ENCODE results near the gene C8G. TPM values are rescaled to one million over a fixed set of nuclear protein-coding genes. Genes with fewer than 3 reads are reported as not detected.
A peak's percentile ranks its signal among the peaks of the same experiment; 100 is the strongest.

C8G gene
- total and polyA plus RNA-seq, 3 experiments from 2014 or later = 0.96 TPM; not detected in 2

DNA sequence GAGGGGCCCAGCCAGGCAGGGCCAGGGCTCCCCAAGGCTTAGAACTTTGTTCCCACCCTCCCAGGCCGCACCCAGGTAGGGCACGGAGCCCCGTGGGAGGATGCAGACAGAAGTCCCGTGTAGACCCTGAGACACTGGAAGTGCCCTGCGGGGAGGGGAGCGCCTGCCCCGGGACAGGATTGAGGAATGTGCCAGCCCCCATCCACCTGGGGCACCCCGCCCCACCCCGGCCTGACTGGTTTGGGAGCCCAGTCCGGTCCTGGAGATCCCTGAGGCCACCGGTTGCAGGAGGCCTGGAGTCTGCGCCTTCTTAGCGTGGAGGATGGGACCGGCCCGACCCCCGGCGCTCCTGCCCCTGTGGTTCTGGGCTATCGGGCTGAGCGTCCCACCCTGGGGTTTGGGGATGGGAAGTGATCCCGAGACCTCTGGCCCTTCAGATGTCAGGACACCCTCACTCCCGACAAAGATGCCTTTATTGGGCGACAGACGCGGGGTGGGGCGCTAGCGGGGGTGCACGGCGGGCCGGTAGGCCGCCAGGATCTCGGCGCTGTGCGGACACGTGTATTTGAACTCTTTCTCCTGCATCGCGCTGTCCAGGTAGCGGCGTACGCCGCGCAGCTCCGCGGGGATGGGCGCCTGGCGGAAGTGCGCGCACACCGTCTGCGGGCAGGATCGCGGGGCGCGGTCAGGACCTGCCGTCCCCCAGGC, 49.3 kb downstream of the C8G start:
- POLR2A ChIA-PET = interaction anchor here (0.7 kb wide), 1 partner anchor 12 kb away, joined by 3 read pairs; no protein-coding TSS in a partner anchor
- Histone ChIP-seq H3K27ac (ENCODE audit: low read depth, low read length) (no peak overlapping the region), H3K36me3 (ENCODE audit: insufficient read depth, low read length) (no peaks in the 10 kb centered on the region), H3K4me1 (ENCODE audit: insufficient read depth, low read length) (peaks cover 48% of the 10 kb centered on the region), H3K4me3 (ENCODE audit: low read length) (no peak overlapping the region), H3K27me3 (ENCODE audit: insufficient read depth, low read length, poor library complexity, severe bottlenecking) (no peaks in the 10 kb centered on the region), H3K9me3 (ENCODE audit: low read length) (no peaks in the 10 kb centered on the region)
- no peak for DNase-seq
- Mint-ChIP-seq H3K27me3 (no peaks in the 10 kb centered on the region), H3K9me3 (no peaks in the 10 kb centered on the region), H3K4me1 (peaks cover 36 to 68% (median 39%) of the 10 kb centered on the region in 3 donors), H3K4me3 (peak overlapping the region in 6 of 7 donors; percentile 8 to 95 (median 88)), H3K27ac (peak overlapping the region in 7 of 8 donors; percentile 41 to 98 (median 96)), H3K36me3 (peaks cover 0 to 17% (median 0%) of the 10 kb centered on the region in 3 donors)
- CTCF ChIA-PET = interaction anchor here (2.8 to 6.7 kb wide), 3 partner anchors 8 to 41 kb away, joined by 18 to 72 read pairs (median 20); partner anchors contain the start of genes ABCA2 and FUT7

GRCh38 chr9:136994888-136995230, 49.8 kb downstream of the C8G start:
- Mint-ChIP-seq H3K27ac (peak overlapping the region in 2 of 8 donors; percentile 39 to 47), H3K4me1 (peaks cover 38 to 70% (median 39%) of the 10 kb centered on the region in 3 donors), H3K4me3 (peak overlapping the region in 1 of 7 donors; percentile 56), H3K9me3 (no peaks in the 10 kb centered on the region), H3K27me3 (no peaks in the 10 kb centered on the region), H3K36me3 (peaks cover 0 to 17% (median 0%) of the 10 kb centered on the region in 3 donors)
- DNase-seq = no peak
- H3K27ac ChIP-seq (ENCODE audit: low read depth, low read length) = no peak overlapping the region
- no peaks in the 10 kb centered on the region for H3K27me3 ChIP-seq (ENCODE audit: insufficient read depth, low read length, poor library complexity, severe bottlenecking)
- H3K4me3 ChIP-seq (ENCODE audit: low read length) = no peak overlapping the region
- POLR2A ChIA-PET = no interaction called here
- no peaks in the 10 kb centered on the region for H3K36me3 ChIP-seq (ENCODE audit: insufficient read depth, low read length)
- CTCF ChIA-PET = interaction anchor here (2.2 to 6.7 kb wide), 5 partner anchors 34 to 152 kb away, joined by 9 to 72 read pairs (median 12); partner anchors contain the start of genes ABCA2, AJM1, C8G and FBXW5
- H3K9me3 ChIP-seq (ENCODE audit: low read length) = no peaks in the 10 kb centered on the region
- peaks cover 50% of the 10 kb centered on the region for H3K4me1 ChIP-seq (ENCODE audit: insufficient read depth, low read length)

DNA sequence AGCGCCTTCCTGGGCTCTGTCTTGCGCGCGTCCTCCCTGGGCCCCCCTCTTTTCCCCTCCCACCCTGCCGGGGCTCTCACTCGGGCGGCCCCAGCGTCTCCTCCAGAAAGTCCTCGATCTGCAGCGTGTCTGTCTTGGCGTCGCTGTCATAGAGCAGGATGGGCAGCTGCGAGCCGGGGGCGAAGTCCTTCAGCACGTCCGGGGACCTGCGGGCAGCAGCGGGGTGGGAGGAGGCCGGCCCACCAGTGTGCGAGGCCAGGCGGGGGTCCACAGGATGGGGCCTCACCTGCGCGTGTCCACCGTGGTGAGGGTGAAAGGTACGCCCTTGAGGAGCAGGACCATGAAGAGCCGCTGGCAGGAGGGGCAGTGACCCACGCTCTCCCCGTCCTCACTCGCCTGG, 50.3 kb downstream of the C8G start:
- H3K27me3 ChIP-seq (ENCODE audit: insufficient read depth, low read length, poor library complexity, severe bottlenecking) = no peaks in the 10 kb centered on the region
- no peaks in the 10 kb centered on the region for H3K9me3 ChIP-seq (ENCODE audit: low read length)
- H3K27ac ChIP-seq (ENCODE audit: low read depth, low read length) = no peak overlapping the region
- Mint-ChIP-seq H3K9me3 (no peaks in the 10 kb centered on the region), H3K27me3 (no peaks in the 10 kb centered on the region), H3K27ac (peak overlapping the region in 4 of 8 donors; percentile 10 to 86 (median 39)), H3K4me1 (peaks cover 43 to 75% (median 44%) of the 10 kb centered on the region in 3 donors), H3K4me3 (peak overlapping the region in 1 of 7 donors; percentile 56), H3K36me3 (peaks cover 0 to 17% (median 0%) of the 10 kb centered on the region in 3 donors)
- peaks cover 55% of the 10 kb centered on the region for H3K4me1 ChIP-seq (ENCODE audit: insufficient read depth, low read length)
- H3K36me3 ChIP-seq (ENCODE audit: insufficient read depth, low read length) = no peaks in the 10 kb centered on the region
- POLR2A ChIA-PET = interaction anchor here (1.2 to 1.6 kb wide), 3 partner anchors 17 to 32 kb away, joined by 3 to 11 read pairs (median 6); no protein-coding TSS in a partner anchor
- DNase-seq = no peak
- CTCF ChIA-PET = interaction anchor here (1.3 to 6.7 kb wide), 6 partner anchors 10 to 153 kb away, joined by 4 to 72 read pairs (median 12); partner anchors contain the start of genes ABCA2, AJM1, C8G and FBXW5
- H3K4me3 ChIP-seq (ENCODE audit: low read length) = no peak overlapping the region

GRCh38 chr9:136995772-136996311, 50.8 kb downstream of the C8G start:
- H3K4me3 Mint-ChIP-seq = peak overlapping the region; percentile 77 to 89 (median 85)
- H3K9me3 ChIP-seq (ENCODE audit: low read length) = no peaks in the 10 kb centered on the region
- no peaks in the 10 kb centered on the region for H3K27me3 Mint-ChIP-seq
- DNase-seq = no peak
- H3K36me3 Mint-ChIP-seq = peaks cover 0 to 17% (median 0%) of the 10 kb centered on the region in 3 donors
- H3K4me1 Mint-ChIP-seq = peaks cover 44 to 76% (median 44%) of the 10 kb centered on the region in 3 donors
- POLR2A ChIA-PET = interaction anchor here (0.5 to 1.6 kb wide), 8 partner anchors 10 to 67 kb away, joined by 3 to 11 read pairs (median 3); partner anchors contain the start of genes C8G and FBXW5
- H3K27ac ChIP-seq (ENCODE audit: low read depth, low read length) = peak overlapping the region; percentile 62
- no peaks in the 10 kb centered on the region for H3K36me3 ChIP-seq (ENCODE audit: insufficient read depth, low read length)
- peaks cover 58% of the 10 kb centered on the region for H3K4me1 ChIP-seq (ENCODE audit: insufficient read depth, low read length)
- no peaks in the 10 kb centered on the region for H3K27me3 ChIP-seq (ENCODE audit: insufficient read depth, low read length, poor library complexity, severe bottlenecking)
- peak overlapping the region; percentile 51 for H3K4me3 ChIP-seq (ENCODE audit: low read length)
- CTCF ChIA-PET = interaction anchor here (0.6 to 6.7 kb wide), 13 partner anchors 8 to 203 kb away, joined by 3 to 72 read pairs (median 5); partner anchors contain the start of genes ABCA2, AJM1, C8G and FBXW5
- H3K27ac Mint-ChIP-seq = peak overlapping the region; percentile 85 to 99 (median 96)
- no peaks in the 10 kb centered on the region for H3K9me3 Mint-ChIP-seq

Other genes with a start within 250 kb of the C8G start
Only the 30 nearest of the 32 such genes appear.
- gene DIPK1B, start 232.7 kb upstream of the C8G start, total RNA-seq = not detected
- gene DIPK1B, start 232.7 kb upstream of the C8G start, polyA plus RNA-seq = not detected
- 1 to 10 TPM; 1.1 to 1.2 TPM for gene LCN10, start 202.3 kb upstream of the C8G start, total RNA-seq
- gene LCN10, start 202.3 kb upstream of the C8G start, polyA plus RNA-seq = 0.22 TPM
- not detected for gene LCN6, start 196.7 kb upstream of the C8G start, total RNA-seq
- not detected for gene LCN6, start 196.7 kb upstream of the C8G start, polyA plus RNA-seq
- gene LCN8, start 187.0 kb upstream of the C8G start, total RNA-seq = not detected
- not detected for gene LCN8, start 187.0 kb upstream of the C8G start, polyA plus RNA-seq
- not detected for gene LCN15, start 180.7 kb upstream of the C8G start, total RNA-seq
- gene LCN15, start 180.7 kb upstream of the C8G start, polyA plus RNA-seq = not detected
- 10 to 100 TPM; 50.1 to 50.6 TPM for gene TMEM141, start 153.9 kb upstream of the C8G start, total RNA-seq
- gene TMEM141, start 153.9 kb upstream of the C8G start, polyA plus RNA-seq = 37.8 TPM
- gene CCDC183, start 148.9 kb upstream of the C8G start, total RNA-seq = under 1 TPM in 1 of 2 experiments, not detected in 1; 0.73 TPM
- 0.26 TPM for gene CCDC183, start 148.9 kb upstream of the C8G start, polyA plus RNA-seq
- gene RABL6, start 137.3 kb upstream of the C8G start, total RNA-seq = 100 to 1,000 TPM in 1 of 2 experiments, 10 to 100 TPM in 1; 98.2 to 106 TPM
- gene RABL6, start 137.3 kb upstream of the C8G start, polyA plus RNA-seq = 20.9 TPM
- gene AJM1, start 102.8 kb upstream of the C8G start, total RNA-seq = 1 to 10 TPM; 3.2 TPM
- gene AJM1, start 102.8 kb upstream of the C8G start, polyA plus RNA-seq = 0.39 TPM
- gene PHPT1, start 95.8 kb upstream of the C8G start, total RNA-seq = 100 to 1,000 TPM; 108 to 110 TPM
- 100.0 TPM for gene PHPT1, start 95.8 kb upstream of the C8G start, polyA plus RNA-seq
- 10 to 100 TPM; 12.2 to 12.9 TPM for gene MAMDC4, start 92.9 kb upstream of the C8G start, total RNA-seq
- gene MAMDC4, start 92.9 kb upstream of the C8G start, polyA plus RNA-seq = not detected
- gene EDF1, start 78.9 kb upstream of the C8G start, total RNA-seq = 100 to 1,000 TPM; 354 to 356 TPM
- 476 TPM for gene EDF1, start 78.9 kb upstream of the C8G start, polyA plus RNA-seq
- gene TRAF2, start 58.7 kb upstream of the C8G start, total RNA-seq = 10 to 100 TPM; 53.2 to 60.5 TPM
- 23.1 TPM for gene TRAF2, start 58.7 kb upstream of the C8G start, polyA plus RNA-seq
- gene FBXW5, start 505 bp upstream of the C8G start, total RNA-seq = 100 to 1,000 TPM; 104 to 105 TPM
- 163 TPM for gene FBXW5, start 505 bp upstream of the C8G start, polyA plus RNA-seq
- 1 to 10 TPM in 1 of 2 experiments, under 1 TPM in 1; 0.85 to 1.3 TPM for gene LCN12, start 7.0 kb downstream of the C8G start, total RNA-seq
- not detected for gene LCN12, start 7.0 kb downstream of the C8G start, polyA plus RNA-seq
- under 1 TPM; 0.24 to 0.49 TPM for gene PTGDS, start 32.3 kb downstream of the C8G start, total RNA-seq
- gene PTGDS, start 32.3 kb downstream of the C8G start, polyA plus RNA-seq = 5.5 TPM
- gene LCNL1, start 37.8 kb downstream of the C8G start, total RNA-seq = under 1 TPM; 0.20 to 0.22 TPM
- 0.16 TPM for gene LCNL1, start 37.8 kb downstream of the C8G start, polyA plus RNA-seq
- gene PAXX, start 47.2 kb downstream of the C8G start, total RNA-seq = 10 to 100 TPM; 78.4 to 82.2 TPM
- 156 TPM for gene PAXX, start 47.2 kb downstream of the C8G start, polyA plus RNA-seq
- gene CLIC3, start 51.3 kb downstream of the C8G start, total RNA-seq = 1 to 10 TPM; 3.4 to 4.1 TPM
- gene CLIC3, start 51.3 kb downstream of the C8G start, polyA plus RNA-seq = 52.1 TPM
- gene ABCA2, start 83.0 kb downstream of the C8G start, total RNA-seq = 10 to 100 TPM; 15.9 to 20.7 TPM
- gene ABCA2, start 83.0 kb downstream of the C8G start, polyA plus RNA-seq = 20.2 TPM
- gene FUT7, start 86.8 kb downstream of the C8G start, total RNA-seq = under 1 TPM; 0.57 to 0.82 TPM
- 28.7 TPM for gene FUT7, start 86.8 kb downstream of the C8G start, polyA plus RNA-seq
- gene NPDC1, start 100.9 kb downstream of the C8G start, total RNA-seq = 10 to 100 TPM; 24.6 to 27.5 TPM
- 38.4 TPM for gene NPDC1, start 100.9 kb downstream of the C8G start, polyA plus RNA-seq
- gene ENTPD2, start 108.8 kb downstream of the C8G start, total RNA-seq = not detected
- gene ENTPD2, start 108.8 kb downstream of the C8G start, polyA plus RNA-seq = not detected
- 10 to 100 TPM; 11.5 to 12.7 TPM for gene SAPCD2, start 125.3 kb downstream of the C8G start, total RNA-seq
- gene SAPCD2, start 125.3 kb downstream of the C8G start, polyA plus RNA-seq = 0.15 TPM
- 10 to 100 TPM; 15.3 to 15.5 TPM for gene UAP1L1, start 132.3 kb downstream of the C8G start, total RNA-seq
- 4.6 TPM for gene UAP1L1, start 132.3 kb downstream of the C8G start, polyA plus RNA-seq
- gene MAN1B1, start 141.7 kb downstream of the C8G start, total RNA-seq = 10 to 100 TPM; 31.9 to 32.7 TPM
- 39.3 TPM for gene MAN1B1, start 141.7 kb downstream of the C8G start, polyA plus RNA-seq
- gene DPP7, start 169.5 kb downstream of the C8G start, total RNA-seq = 100 to 1,000 TPM; 294 to 308 TPM
- gene DPP7, start 169.5 kb downstream of the C8G start, polyA plus RNA-seq = 158 TPM
- not detected for gene GRIN1, start 193.9 kb downstream of the C8G start, total RNA-seq
- not detected for gene GRIN1, start 193.9 kb downstream of the C8G start, polyA plus RNA-seq
- gene LRRC26, start 224.8 kb downstream of the C8G start, total RNA-seq = not detected
- not detected for gene LRRC26, start 224.8 kb downstream of the C8G start, polyA plus RNA-seq
- gene TMEM210, start 226.8 kb downstream of the C8G start, total RNA-seq = not detected
- not detected for gene TMEM210, start 226.8 kb downstream of the C8G start, polyA plus RNA-seq